K562 (cell line): ENCODE results near the gene FZD4.
"Not testable (repeated sequence)": the region's sequence is repeated elsewhere in the genome, so short reads cannot be mapped to it uniquely, and the experiment has no call there.

ENCODE experiments used
- HNRNPLL ChIP-seq: fragments of 200-400 bp; formaldehyde crosslinking; IDR thresholded peaks from 2 replicates; pipeline ENCODE4 v1.6.1; 2017; ENCODE audit warnings: low read length, low read depth, mild to moderate bottlenecking; ENCODE audit not compliant: poor library complexity, severe bottlenecking
- NEUROD1 ChIP-seq: fragments of 150-350 bp; IDR thresholded peaks from 2 replicates; pipeline ENCODE4 v1.6.1; 2014; ENCODE audit warnings: borderline replicate concordance, low read length, low read depth; ENCODE audit not compliant: partially characterized antibody
- NFE2L1 ChIP-seq: fragments of 450-650 bp; IDR thresholded peaks from 2 replicates; pipeline ENCODE4 v1.6.1; 2016; ENCODE audit warnings: missing genetic modification characterization, low read depth, mild to moderate bottlenecking, missing compliant biosample characterization, moderate library complexity, borderline replicate concordance
- PHB2 ChIP-seq: fragments of 450-650 bp; IDR thresholded peaks from 2 replicates; pipeline ENCODE4 v1.6.1; 2017; ENCODE audit warnings: low read depth
- RFX5 ChIP-seq: IDR thresholded peaks from 2 replicates; pipeline ENCODE4 v1.6.1; 2011; ENCODE audit warnings: low read depth, mild to moderate bottlenecking, improper control_type of control experiment, low read length
- SMC3 ChIP-seq: conservative IDR thresholded peaks from 2 replicates; pipeline ENCODE4 v1.6.1; 2011; ENCODE audit warnings: low read depth, low read length, improper control_type of control experiment; ENCODE audit not compliant: insufficient read depth
- TF ChIP-seq, protein P1 (sequence below): fragments of 450-650 bp; formaldehyde crosslinking; IDR thresholded peaks from 2 replicates; pipeline ENCODE4 v1.4.0; 2022; ENCODE audit warnings: mild to moderate bottlenecking, moderate library complexity
- TF ChIP-seq, protein P2 (sequence below): conservative IDR thresholded peaks from 2 replicates; pipeline ENCODE4 v1.6.1; 2011; ENCODE audit warnings: low read depth, mild to moderate bottlenecking, low read length; ENCODE audit not compliant: control insufficient read depth
- TF ChIP-seq, protein P3 (sequence below): sonication (generic); formaldehyde crosslinking; IDR thresholded peaks from 2 replicates; pipeline ENCODE4 v1.9.0; 2022; ENCODE audit warnings: mild to moderate bottlenecking, missing genetic modification reagents
- TF ChIP-seq, protein P4 (sequence below), 3 experiments: IDR thresholded peaks in 2 of 3; conservative IDR thresholded peaks in 1 of 3; 2 replicates each; pipeline ENCODE4 v1.5.1; 2011 to 2012; ENCODE audit warnings: low read length in 3 of 3, mild to moderate bottlenecking in 3 of 3, control low read depth in 2 of 3, improper control_type of control experiment in 1 of 3, inconsistent platforms in 1 of 3, low read depth in 1 of 3, mixed read lengths in 1 of 3, moderate library complexity in 1 of 3; ENCODE audit not compliant: insufficient read depth in 2 of 3

DNA sequence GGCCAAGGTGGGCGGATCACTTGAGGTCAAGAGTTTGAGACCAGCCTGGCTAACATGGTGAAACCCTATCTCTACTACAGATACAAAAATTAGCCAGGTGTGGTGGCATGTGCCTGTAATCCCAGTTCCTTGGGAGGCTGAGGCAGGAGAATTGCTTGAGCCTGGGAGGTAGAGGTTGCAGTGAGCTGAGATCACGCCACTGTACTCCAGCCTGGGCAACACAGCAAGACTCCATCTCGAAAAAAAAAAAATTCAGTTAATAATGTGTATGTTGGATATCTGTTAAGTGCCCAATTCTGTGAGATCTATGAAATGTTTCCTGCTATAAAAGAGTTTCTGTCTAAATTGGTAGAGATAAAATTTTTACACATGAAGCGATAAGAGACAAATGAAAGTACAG is 37.1 kb upstream of the FZD4 start:
- TF ChIP-seq NFE2L1 (tag); PHB2; SMC3; NEUROD1; RFX5; HNRNPLL: not testable (repeated sequence)
- TF ChIP-seq, protein P1, sequence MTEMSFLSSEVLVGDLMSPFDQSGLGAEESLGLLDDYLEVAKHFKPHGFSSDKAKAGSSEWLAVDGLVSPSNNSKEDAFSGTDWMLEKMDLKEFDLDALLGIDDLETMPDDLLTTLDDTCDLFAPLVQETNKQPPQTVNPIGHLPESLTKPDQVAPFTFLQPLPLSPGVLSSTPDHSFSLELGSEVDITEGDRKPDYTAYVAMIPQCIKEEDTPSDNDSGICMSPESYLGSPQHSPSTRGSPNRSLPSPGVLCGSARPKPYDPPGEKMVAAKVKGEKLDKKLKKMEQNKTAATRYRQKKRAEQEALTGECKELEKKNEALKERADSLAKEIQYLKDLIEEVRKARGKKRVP (CRISPR knock-in tag): not testable (repeated sequence)
- TF ChIP-seq, protein P2, sequence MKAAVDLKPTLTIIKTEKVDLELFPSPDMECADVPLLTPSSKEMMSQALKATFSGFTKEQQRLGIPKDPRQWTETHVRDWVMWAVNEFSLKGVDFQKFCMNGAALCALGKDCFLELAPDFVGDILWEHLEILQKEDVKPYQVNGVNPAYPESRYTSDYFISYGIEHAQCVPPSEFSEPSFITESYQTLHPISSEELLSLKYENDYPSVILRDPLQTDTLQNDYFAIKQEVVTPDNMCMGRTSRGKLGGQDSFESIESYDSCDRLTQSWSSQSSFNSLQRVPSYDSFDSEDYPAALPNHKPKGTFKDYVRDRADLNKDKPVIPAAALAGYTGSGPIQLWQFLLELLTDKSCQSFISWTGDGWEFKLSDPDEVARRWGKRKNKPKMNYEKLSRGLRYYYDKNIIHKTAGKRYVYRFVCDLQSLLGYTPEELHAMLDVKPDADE: not testable (repeated sequence)
- TF ChIP-seq, protein P3, sequence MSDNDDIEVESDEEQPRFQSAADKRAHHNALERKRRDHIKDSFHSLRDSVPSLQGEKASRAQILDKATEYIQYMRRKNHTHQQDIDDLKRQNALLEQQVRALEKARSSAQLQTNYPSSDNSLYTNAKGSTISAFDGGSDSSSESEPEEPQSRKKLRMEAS (CRISPR knock-in tag): not testable (repeated sequence)
- TF ChIP-seq, protein P4, sequence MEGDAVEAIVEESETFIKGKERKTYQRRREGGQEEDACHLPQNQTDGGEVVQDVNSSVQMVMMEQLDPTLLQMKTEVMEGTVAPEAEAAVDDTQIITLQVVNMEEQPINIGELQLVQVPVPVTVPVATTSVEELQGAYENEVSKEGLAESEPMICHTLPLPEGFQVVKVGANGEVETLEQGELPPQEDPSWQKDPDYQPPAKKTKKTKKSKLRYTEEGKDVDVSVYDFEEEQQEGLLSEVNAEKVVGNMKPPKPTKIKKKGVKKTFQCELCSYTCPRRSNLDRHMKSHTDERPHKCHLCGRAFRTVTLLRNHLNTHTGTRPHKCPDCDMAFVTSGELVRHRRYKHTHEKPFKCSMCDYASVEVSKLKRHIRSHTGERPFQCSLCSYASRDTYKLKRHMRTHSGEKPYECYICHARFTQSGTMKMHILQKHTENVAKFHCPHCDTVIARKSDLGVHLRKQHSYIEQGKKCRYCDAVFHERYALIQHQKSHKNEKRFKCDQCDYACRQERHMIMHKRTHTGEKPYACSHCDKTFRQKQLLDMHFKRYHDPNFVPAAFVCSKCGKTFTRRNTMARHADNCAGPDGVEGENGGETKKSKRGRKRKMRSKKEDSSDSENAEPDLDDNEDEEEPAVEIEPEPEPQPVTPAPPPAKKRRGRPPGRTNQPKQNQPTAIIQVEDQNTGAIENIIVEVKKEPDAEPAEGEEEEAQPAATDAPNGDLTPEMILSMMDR (IDR thresholded peaks at IDR 0.05 in 2 of 3, conservative IDR thresholded peaks at IDR 0.05 in 1 of 3; ENCODE audit: insufficient read depth in 2 of 3, low read depth in 1 of 3, low read length in 3 of 3): not testable (repeated sequence)
